Measurements from ENCODE around the gene ABAT.

The ABAT gene

GRCh38 chr16:8661703-8662102 is 12.7 kb upstream of the ABAT start:
- POLR2A ChIA-PET (ENCODE audit: low non-redundant PET) = no interaction called here
- no peak overlapping the region for H3K27ac ChIP-seq
- CTCF ChIA-PET = interaction anchor here (0.6 to 1.4 kb wide), 4 partner anchors 26 to 945 kb away, joined by 3 to 5 read pairs (median 3); no protein-coding TSS in a partner anchor
- TF ChIP-seq, protein P1, sequence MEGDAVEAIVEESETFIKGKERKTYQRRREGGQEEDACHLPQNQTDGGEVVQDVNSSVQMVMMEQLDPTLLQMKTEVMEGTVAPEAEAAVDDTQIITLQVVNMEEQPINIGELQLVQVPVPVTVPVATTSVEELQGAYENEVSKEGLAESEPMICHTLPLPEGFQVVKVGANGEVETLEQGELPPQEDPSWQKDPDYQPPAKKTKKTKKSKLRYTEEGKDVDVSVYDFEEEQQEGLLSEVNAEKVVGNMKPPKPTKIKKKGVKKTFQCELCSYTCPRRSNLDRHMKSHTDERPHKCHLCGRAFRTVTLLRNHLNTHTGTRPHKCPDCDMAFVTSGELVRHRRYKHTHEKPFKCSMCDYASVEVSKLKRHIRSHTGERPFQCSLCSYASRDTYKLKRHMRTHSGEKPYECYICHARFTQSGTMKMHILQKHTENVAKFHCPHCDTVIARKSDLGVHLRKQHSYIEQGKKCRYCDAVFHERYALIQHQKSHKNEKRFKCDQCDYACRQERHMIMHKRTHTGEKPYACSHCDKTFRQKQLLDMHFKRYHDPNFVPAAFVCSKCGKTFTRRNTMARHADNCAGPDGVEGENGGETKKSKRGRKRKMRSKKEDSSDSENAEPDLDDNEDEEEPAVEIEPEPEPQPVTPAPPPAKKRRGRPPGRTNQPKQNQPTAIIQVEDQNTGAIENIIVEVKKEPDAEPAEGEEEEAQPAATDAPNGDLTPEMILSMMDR (conservative IDR thresholded peaks at IDR 0.05; ENCODE audit: low read depth) = no peak
- no peak for DNase-seq (ENCODE audit: low spot score)

GRCh38 chr16:8663192-8664089 is 11.0 kb upstream of the ABAT start:
- CTCF ChIA-PET = interaction anchor here (0.5 to 1.3 kb wide), 3 partner anchors 114 to 217 kb away, joined by 3 to 5 read pairs (median 3); no protein-coding TSS in a partner anchor
- H3K27ac ChIP-seq = no peak overlapping the region
- POLR2A ChIA-PET (ENCODE audit: low non-redundant PET) = no interaction called here
- no peak for DNase-seq (ENCODE audit: low spot score)
- TF ChIP-seq, protein P1 (conservative IDR thresholded peaks at IDR 0.05; ENCODE audit: low read depth) = no peak

DNA sequence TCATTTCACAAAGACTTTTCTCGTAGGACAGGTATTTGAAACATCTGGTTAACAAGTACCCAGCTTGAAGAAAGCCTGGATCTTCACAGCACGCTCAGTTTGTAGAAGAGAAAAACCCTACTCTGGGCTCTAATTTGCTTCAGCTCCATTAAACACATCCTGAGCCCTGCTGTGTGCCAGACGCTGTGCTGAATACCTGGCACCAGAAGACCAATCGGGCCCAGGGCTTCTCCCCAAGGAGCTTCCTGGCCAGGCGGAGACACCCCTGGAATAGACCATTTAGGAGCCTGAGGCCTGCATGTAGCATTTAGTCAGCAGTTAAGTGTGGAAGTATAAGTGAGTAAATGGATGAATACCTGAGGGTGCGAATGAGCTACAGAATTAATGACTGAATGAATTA is 8.9 kb upstream of the ABAT start:
- H3K27ac ChIP-seq = no peak overlapping the region
- TF ChIP-seq, protein P1 (conservative IDR thresholded peaks at IDR 0.05; ENCODE audit: low read depth) = no peak
- DNase-seq (ENCODE audit: low spot score) = no peak
- POLR2A ChIA-PET (ENCODE audit: low non-redundant PET) = no interaction called here
- CTCF ChIA-PET = interaction anchor here (0.6 to 1.1 kb wide), 2 partner anchors 64 to 126 kb away, joined by 3 to 4 read pairs; no protein-coding TSS in a partner anchor

DNA sequence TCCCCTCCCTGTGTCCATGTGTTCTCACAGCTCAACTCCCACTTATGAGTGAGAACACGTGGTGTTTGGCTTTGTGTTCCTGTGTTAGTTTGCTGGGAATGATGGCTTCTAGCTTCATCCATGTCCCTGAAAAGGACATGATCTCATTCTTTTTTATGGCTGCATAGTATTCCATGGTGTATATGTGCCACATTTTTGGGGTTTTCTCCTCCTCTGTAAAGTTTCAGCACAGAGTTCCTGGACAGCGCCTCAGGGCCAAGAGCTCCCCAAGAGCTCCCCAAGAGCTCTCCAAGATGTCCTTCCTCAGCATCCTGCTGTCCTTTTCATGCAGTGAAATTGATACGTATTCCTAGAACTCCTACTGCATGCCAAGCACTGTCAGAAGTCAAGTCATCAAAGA is 6.9 kb upstream of the ABAT start:
- TF ChIP-seq, protein P1 (conservative IDR thresholded peaks at IDR 0.05; ENCODE audit: low read depth) = no peak
- no peak overlapping the region for H3K27ac ChIP-seq
- DNase-seq (ENCODE audit: low spot score) = no peak
- POLR2A ChIA-PET (ENCODE audit: low non-redundant PET) = no interaction called here
- CTCF ChIA-PET = no interaction called here

DNA sequence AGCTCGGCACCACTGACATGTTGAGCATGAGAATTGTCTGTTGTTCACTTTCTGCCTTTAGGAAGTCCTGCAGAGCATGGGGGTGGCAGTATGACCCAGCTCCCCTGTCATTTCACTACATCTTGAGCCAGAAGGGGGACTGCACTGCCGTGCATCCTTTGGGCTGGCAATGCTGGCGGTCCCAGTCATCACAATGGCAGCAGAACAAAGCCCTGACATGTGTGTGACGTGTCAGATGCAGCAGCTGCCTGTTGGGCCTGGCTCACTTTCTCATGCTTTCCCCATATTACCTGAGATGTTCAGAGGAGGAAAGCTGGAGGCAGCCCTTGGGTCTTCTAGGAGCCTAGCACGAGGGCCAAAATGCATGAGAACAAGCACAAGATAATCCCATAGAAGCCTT is 6.3 kb upstream of the ABAT start:
- no peak for DNase-seq (ENCODE audit: low spot score)
- CTCF ChIA-PET = no interaction called here

DNA sequence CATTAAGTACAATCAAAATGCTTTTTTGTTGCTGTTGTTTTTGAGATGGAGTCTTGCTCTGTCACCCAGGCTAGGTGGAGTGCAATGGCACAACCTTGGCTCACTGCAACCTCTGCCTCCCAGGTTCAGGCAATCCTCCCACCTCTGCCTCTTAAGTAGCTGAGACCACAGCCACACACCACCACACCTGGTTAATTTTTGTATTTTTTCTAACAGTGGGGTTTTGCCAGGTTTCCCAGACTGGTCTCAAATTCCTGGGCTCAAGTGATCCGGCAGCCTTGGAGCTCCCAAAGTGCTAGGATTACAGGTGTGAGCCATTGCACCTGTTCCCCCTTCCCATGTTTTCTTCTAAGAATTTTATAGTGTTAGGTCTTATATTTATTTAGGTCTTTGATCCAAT is 4.9 kb upstream of the ABAT start:
- DNase-seq (ENCODE audit: low spot score) = no peak
- ChIA-PET CTCF (no interaction called here), POLR2A (ENCODE audit: low non-redundant PET) (interaction anchor here (0.9 kb wide), 1 partner anchor 110 kb away, joined by 3 read pairs; no protein-coding TSS in a partner anchor)
- TF ChIP-seq, protein P1 (conservative IDR thresholded peaks at IDR 0.05; ENCODE audit: low read depth) = no peak
- no peak overlapping the region for H3K27ac ChIP-seq

More for the DNA sequence above, 6.3 kb upstream of the ABAT start:
- H3K27ac ChIP-seq = no peak overlapping the region
- TF ChIP-seq, protein P1 (conservative IDR thresholded peaks at IDR 0.05; ENCODE audit: low read depth) = no peak
- POLR2A ChIA-PET (ENCODE audit: low non-redundant PET) = no interaction called here
